Measurements from ENCODE around the gene PHLDB3.

DNA sequence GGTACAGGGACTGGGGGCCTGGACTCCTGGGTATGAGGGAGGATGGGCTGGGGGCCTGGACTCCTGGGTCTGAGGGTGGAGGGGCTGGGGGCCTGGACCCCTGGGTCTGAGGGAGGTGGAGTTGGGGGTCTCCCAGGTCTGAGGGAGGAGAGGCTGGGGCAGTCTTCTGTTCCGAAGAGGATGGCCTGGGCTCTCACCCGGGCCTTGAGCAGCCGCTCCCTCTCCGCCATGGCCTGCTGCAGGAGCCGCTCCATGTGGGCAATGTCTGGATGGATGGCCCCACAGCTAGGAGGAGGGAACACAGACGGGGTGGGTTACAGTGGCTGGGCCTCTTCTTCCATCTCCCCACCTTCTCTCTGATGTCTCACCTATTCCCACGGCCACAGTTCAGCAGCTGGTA is 18.1 kb downstream of the PHLDB3 start:
- TF ChIP-seq POLR2A (IDR thresholded peaks at IDR 0.05) (no peak), EP300 (IDR thresholded peaks at IDR 0.05) (no peak), POLR2AphosphoS5 (IDR thresholded peaks at IDR 0.05) (no peak)
- TF ChIP-seq, protein P1, sequence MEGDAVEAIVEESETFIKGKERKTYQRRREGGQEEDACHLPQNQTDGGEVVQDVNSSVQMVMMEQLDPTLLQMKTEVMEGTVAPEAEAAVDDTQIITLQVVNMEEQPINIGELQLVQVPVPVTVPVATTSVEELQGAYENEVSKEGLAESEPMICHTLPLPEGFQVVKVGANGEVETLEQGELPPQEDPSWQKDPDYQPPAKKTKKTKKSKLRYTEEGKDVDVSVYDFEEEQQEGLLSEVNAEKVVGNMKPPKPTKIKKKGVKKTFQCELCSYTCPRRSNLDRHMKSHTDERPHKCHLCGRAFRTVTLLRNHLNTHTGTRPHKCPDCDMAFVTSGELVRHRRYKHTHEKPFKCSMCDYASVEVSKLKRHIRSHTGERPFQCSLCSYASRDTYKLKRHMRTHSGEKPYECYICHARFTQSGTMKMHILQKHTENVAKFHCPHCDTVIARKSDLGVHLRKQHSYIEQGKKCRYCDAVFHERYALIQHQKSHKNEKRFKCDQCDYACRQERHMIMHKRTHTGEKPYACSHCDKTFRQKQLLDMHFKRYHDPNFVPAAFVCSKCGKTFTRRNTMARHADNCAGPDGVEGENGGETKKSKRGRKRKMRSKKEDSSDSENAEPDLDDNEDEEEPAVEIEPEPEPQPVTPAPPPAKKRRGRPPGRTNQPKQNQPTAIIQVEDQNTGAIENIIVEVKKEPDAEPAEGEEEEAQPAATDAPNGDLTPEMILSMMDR (IDR thresholded peaks at IDR 0.05), result no peak

Data from sigmoid colon (tissue), 4 donors.